ENCODE results near the gene DNAH12.
"Not testable (repeated sequence)": the region's sequence is repeated elsewhere in the genome, so short reads cannot be mapped to it uniquely, and the experiment has no call there.

The DNAH12 gene

DNA sequence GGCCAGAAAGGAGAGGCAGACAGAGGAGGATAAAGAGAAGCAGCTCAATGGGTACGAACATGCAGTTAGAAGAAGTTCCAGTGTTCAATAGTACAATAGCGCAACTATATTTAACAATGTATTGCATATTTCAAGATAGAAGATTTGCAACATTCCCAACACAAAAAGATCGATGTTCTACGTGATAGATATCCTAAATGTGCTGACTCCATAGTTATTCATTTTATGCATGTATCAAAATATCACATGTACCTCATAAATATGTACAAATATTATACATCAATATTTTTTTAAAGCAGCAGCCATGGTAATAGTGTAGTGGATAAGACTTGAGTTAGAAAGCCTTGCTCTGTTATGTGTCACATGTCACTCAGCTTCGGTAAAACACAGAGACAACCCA, 141.5 kb downstream of the DNAH12 start:
- no peak for DNase-seq (ENCODE audit: low read depth in 3 of 3)

GRCh38 chr3:57397175-57398026, 146.7 kb downstream of the DNAH12 start:
- peak; percentile 13 to 49 (median 30) for DNase-seq (ENCODE audit: low read depth in 3 of 3)

- DNase-seq (ENCODE audit: low read depth in 3 of 3), result no peak
These were observed 150.2 kb downstream of the DNAH12 start for GRCh38 chr3:57393977-57394376.

DNA sequence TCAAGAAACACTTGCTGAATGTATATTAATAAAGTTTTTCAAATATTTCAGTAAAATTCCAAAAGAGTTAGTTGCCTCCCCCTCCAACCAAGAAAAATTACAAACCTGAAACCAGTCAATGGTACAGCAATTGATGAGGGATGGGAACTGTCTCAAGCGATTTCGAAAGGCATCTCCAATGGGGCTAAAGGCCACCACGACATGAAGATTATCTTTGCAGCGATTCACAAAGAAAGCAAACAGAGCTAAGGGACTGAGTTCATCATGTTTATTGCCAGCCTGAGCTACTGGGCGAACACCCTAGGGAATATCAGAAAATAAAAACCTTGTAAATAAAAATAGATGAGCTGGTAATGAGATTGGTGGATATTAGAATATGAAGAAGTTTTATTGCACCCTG, 152.4 kb downstream of the DNAH12 start:
- no peak for DNase-seq (ENCODE audit: low read depth in 3 of 3)

DNA sequence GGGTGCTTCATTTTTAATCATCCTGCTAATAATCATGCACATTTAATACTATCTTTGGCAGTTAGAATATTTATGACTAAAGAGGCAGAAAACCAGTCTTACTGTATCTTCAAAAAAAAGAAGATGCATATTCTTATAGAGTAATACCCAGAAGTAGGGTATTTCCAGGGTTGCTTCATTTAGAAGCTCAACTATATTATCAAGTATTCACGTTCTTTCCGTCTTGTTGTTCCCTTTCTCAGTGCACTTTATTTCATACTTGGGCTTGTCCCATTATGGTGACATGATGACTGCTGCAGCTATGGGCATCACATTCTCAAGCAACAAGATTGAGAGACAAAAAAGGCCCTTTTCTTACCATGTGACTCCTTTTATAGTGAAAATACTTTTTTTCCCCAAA, 154.9 kb downstream of the DNAH12 start:
- DNase-seq (ENCODE audit: low read depth in 3 of 3), result no peak

DNA sequence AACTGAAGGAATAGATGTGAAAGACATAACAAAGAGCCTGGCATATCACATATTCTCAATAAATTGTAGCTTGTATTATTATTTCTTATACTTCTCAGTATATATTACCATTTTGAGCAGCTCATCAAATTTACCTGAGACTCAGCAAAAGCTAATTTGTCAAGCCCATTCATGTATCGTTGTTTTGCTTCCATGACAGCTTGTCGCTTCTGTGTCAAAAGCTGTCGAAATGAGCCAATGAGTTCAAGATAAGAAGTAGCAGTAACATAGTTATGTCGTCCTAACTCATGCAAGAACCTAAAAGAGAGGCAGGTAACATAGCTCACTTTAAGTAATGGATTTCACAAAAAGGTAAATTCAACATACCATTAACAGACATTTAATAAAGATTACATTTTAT, 157.8 kb downstream of the DNAH12 start:
- no peak for DNase-seq (ENCODE audit: low read depth in 3 of 3)

DNA sequence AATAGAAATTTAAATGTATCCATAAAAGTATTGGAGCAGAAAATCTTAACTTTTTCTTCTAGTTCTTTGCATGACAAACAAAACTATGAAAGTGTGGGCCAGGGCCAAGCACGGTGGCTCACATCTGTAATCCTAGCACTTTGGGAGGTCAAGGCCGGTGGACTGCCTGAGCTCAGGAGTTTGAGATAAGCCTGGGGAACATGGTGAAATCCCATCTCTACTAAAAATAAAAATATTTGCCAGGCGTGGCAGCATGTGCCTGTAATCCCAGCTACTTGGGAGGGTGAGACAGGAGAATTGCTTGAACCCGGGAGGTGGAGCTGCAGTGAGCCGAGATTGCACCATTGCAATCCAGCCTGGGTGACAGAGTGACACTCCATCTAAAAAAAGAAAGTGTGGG, 158.6 kb downstream of the DNAH12 start:
- DNase-seq (ENCODE audit: low read depth in 3 of 3), result no peak

GRCh38 chr3:57383838-57384237, 160.3 kb downstream of the DNAH12 start:
- no peak for DNase-seq (ENCODE audit: low read depth in 3 of 3)

GRCh38 chr3:57383406-57383805, 160.7 kb downstream of the DNAH12 start:
- DNase-seq (ENCODE audit: low read depth in 3 of 3), result no peak

DNA sequence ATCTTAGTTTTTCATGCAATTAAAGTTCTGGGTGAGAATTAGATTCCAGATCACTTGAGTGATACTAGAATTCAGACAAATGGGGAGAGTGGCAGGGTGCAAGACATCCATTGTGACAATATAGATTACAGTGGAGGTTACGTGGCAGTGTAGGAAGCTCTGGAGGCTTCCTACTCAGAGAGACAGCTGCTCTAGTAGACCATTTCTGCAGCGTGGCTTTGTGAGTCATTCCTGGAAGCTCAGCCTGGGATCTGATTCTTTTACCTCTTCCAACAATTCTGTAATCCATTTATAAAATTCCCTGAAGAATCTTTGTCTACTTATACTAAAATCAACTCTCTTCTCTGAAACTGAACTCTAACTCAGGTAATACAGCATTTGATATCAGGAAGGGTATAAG, 161.2 kb downstream of the DNAH12 start:
- no peak for DNase-seq (ENCODE audit: low read depth in 3 of 3)

- no peak for DNase-seq (ENCODE audit: low read depth in 3 of 3)
These were observed 173.8 kb downstream of the DNAH12 start for GRCh38 chr3:57370341-57370740.

DNA sequence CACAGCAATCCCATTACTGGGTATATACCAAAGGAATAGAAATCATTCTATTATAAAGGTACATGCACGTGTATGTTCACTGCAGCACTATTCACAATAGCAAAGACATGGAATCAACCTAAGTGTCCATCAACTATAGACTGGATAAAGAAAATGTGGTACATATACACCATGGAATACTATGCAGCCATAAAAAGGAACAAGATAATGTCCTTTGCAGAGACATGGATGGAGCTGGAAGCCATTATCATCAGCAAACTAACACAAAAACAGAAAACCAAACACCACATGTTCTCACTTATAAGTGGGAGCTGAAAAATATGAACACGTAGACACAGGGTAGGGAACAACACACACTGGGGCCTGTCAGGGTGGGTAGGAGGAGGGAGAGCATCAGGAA, 179.1 kb downstream of the DNAH12 start:
- DNase-seq (ENCODE audit: low read depth in 3 of 3), result not testable (repeated sequence)

DNA sequence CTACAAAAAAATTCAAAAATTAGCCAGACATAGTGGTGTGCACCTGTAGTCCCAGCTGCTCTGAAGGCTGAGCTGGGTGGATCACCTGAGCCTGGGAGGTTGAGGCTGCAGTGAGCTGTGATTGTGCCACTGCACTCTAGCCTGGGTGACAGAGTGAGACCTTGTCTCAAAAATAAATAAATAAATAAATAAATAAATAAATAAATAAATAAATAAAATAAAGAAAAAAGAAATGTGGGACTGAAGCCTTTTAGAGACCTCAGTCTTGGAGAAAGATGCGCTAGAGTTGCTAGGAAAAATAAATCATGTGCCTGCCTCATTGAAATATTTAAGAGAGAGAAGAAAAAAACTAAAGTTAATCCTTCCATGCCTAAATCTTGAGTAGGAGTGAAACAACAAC, 187.9 kb downstream of the DNAH12 start:
- DNase-seq (ENCODE audit: low read depth in 3 of 3), result not testable (repeated sequence)

DNA sequence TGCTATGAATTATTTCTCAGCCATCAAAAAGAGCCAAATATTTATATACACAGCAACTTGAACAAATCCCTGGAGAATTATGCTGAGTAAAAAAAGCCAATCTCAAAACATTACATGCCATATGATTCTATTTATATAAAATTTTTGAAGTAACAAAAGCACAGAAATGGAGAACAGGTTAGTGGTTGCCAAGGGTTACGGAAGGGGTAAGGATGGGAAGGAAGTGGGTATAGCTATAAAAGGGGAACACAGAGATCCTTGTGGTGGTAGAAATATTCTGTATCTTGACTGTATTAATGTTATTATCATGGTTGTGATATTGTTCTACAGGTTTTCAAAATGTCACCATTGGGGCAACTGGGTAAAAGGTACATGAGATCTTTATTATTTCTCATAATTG, 189.4 kb downstream of the DNAH12 start:
- DNase-seq (ENCODE audit: low read depth in 3 of 3), result no peak

DNA sequence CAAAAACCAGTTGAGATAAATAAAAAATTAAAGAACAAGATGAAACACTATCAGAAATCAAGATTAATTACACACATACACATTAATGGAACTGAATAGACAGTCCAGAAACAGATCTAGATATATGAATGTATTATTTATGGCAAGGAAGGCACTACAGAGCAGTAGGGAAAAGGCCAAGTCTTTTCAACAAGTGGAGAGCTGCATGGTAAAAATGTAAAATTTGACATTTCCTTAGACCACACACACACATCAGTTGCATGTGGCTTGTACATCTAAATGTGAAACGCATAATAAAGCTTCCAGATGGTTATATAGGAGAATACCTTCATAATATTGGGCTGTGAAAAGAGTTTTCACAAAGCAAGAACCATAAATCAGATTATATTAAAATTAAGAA, 193.9 kb downstream of the DNAH12 start:
- DNase-seq (ENCODE audit: low read depth in 3 of 3), result no peak

DNA sequence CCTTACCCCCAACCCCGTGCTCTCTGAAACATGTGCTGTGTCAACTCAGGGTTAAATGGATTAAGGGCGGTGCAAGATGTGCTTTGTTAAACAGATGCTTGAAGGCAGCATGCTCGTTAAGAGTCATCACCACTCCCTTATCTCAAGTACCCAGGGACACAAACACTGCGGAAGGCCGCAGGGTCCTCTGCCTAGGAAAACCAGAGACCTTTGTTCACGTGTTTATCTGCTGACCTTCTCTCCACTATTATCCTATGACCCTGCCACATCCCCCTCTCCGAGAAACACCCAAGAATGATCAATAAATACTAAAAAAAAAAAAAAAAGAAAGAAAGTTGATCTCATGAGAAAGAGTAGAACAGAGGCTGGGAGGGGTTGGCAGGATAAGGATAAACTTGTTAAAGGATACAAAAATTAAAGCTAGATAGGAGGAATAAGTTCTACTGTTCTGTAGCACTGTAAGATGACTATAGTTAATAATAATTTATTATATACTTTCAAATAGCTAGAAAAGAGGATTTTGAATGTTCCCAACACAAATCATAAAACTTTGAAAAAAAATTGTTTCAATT, 205.0 kb downstream of the DNAH12 start:
- DNase-seq (ENCODE audit: low read depth in 3 of 3), result not testable (repeated sequence)

DNA sequence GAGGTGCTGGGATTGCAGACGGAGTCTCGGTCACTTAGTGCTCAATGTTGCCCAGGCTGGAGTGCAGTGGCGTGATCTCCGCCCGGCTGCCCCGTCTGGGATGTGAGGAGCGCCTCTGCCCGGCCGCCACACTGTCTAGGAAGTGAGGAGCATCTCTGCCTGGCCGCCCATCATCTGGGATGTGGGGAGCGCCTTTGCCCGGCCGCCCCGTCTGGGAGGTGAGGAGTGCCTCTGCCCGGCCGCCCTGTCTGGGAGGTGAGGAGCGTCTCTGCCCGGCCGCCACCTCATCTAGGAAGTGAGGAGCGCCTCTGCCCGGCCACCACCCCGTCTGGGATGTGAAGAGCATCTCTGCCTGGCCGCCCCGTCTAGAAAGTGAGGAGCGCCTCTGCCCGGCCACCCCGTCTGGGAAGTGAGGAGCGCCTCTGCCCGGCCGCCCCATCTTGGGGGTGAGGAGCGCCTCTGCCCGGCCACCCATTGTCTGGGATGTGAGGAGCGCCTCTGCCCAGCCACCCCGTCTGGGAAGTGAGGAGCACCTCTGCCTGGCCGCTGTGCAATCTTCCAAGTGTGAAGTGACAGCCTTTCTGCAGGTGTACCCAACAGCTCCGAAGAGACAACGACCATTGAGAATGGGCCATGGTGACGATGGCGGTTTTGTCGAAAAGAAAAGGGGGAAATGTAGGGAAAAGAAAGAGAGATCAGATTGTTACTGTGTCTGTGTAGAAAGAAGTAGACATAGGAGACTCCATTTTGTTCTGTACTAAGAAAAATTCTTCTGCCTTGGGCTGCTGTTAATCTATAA, 205.7 kb downstream of the DNAH12 start:
- not testable (repeated sequence) for DNase-seq (ENCODE audit: low read depth in 3 of 3)

DNA sequence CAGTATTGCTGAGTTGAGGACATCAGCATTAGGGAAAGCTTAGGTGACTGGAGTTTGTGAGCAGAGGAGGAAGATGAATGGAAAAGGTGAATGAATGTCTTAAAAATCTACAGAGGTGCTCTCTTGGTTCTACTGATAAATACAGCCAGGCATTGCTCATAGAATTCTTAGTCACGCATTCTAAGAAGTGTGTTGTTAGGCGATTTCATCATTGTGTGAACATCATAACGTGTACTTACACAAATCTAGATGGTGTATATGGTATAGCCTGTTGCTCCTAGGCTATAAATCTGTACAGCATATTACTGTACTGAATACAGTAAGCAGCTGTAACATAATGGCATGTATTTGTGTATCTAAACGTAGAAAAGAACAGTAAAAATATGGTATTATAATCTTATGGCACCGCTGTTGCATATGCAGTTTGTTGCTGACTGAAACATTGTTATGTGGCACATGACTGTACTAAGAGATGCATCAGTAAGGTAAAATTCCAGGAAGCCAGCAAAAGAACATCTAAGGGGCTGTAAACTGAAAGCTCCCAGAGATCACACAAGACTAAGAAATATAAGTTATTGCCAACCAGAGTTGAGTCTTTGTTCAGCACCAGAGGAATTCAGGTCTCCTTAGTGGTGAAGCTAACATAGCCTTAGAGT, 208.7 kb downstream of the DNAH12 start:
- DNase-seq (ENCODE audit: low read depth in 3 of 3), result no peak

- no peak for DNase-seq (ENCODE audit: low read depth in 3 of 3)
These were observed 213.0 kb downstream of the DNAH12 start for GRCh38 chr3:57331078-57331610.

GRCh38 chr3:57326498-57326897, 217.6 kb downstream of the DNAH12 start:
- not testable (repeated sequence) for DNase-seq (ENCODE audit: low read depth in 3 of 3)

GRCh38 chr3:57314204-57314603, 229.9 kb downstream of the DNAH12 start:
- no peak for DNase-seq (ENCODE audit: low read depth in 3 of 3)
